Activated T-helper 2 cell treated with anti-CD3 and anti-CD28 coated beads, Interferon-gamma antibody, Interleukin-2, Interleukin-4, amounts not matched to agents 10 μg/mL and 5 μg/mL and 100 μg/mL, durations not matched to agents 14 hours and 24 hours and 36 hours (primary cell): ENCODE data around the gene PHACTR1. TPM values are rescaled to one million over a fixed set of nuclear protein-coding genes. Genes with fewer than 3 reads are reported as not detected.

Experiments
- DNase-seq: peaks from one replicate; pipeline ENCODE4 v3.0.0; 2021; ENCODE audit warnings: low spot score
- H3K27ac Mint-ChIP-seq: one replicate; pipeline ENCODE4 v1.8.0; 2021; ENCODE audit warnings: mixed read lengths
- H3K27me3 Mint-ChIP-seq: one replicate; pipeline ENCODE4 v1.8.0; 2021; ENCODE audit warnings: low read depth, mixed read lengths
- H3K36me3 Mint-ChIP-seq: one replicate; pipeline ENCODE4 v1.8.0; 2021; ENCODE audit warnings: low read depth, mixed read lengths
- H3K4me1 Mint-ChIP-seq: one replicate; pipeline ENCODE4 v1.8.0; 2021; ENCODE audit warnings: low read depth, mixed read lengths
- H3K4me3 Mint-ChIP-seq: one replicate; pipeline ENCODE4 v1.8.0; 2021; ENCODE audit warnings: low read depth, mild to moderate bottlenecking, moderate library complexity, mixed read lengths
- H3K9me3 Mint-ChIP-seq: one replicate; pipeline ENCODE4 v1.8.0; 2021; ENCODE audit warnings: mixed read lengths
- intact Hi-C: fragments of 100-400 bp; cut with micrococcal nuclease; formaldehyde crosslinking; loops from one replicate; pipeline ENCODE4 v1.15.1; 2023
- total RNA-seq: library from RNA; stranded (reverse); gene quantifications from 2 replicates; pipeline ENCODE4 v1.2.3, GENCODE V29; 2022

Gene PHACTR1
- total RNA-seq, 1 donor from 2014 or later = 0.11 TPM

DNA sequence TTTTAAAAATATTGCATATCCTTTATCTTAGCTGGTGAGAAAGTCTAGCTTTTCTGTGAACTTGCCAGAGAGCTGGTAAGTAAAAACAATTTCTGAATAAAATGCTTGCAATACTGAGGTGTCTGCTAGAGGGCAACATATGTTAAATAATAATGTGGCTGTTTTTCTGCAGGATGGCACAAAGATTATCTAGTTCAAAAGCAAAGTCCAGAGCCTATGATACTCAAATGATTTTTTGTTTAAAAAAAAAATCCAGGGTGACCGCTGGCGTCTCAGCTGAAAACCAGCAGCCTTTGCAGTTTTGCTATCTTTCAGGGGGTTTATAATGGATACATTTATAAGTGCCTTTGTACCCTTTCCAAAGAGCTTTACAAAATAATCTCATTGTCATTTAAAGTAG lies 194.9 kb downstream of the PHACTR1 start:
- H3K9me3 Mint-ChIP-seq = no peaks in the 10 kb centered on the region
- H3K27me3 Mint-ChIP-seq = peaks cover 15% of the 10 kb centered on the region
- no peak for DNase-seq
- no peak overlapping the region for H3K27ac Mint-ChIP-seq
- H3K36me3 Mint-ChIP-seq = no peaks in the 10 kb centered on the region
- intact Hi-C loops = loop anchor here (5.0 kb wide), 1 partner anchor 416 kb away; the partner anchor contains the start of gene TBC1D7
- H3K4me1 Mint-ChIP-seq = no peaks in the 10 kb centered on the region
- no peak overlapping the region for H3K4me3 Mint-ChIP-seq

DNA sequence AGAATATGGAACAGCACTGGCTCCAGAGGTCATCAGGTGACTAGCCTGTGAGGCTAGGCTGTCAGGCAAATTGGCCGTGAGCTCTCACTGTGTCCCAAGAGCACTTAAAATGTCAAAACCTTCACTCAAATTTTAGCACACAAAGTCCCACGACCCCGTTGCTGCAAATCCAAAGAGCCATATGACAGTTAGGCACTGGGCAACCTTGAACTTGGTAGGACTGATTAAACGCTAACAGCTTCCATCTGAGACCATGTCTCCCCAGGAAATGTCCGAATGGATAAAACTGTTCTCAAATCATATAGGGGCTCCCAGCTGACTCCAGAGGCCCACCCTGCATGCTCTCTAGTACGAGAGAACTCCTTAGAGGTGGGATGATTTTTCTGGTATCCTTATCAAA lies 196.6 kb downstream of the PHACTR1 start:
- H3K4me3 Mint-ChIP-seq = no peak overlapping the region
- no peaks in the 10 kb centered on the region for H3K9me3 Mint-ChIP-seq
- H3K27me3 Mint-ChIP-seq = peaks cover 15% of the 10 kb centered on the region
- no peaks in the 10 kb centered on the region for H3K36me3 Mint-ChIP-seq
- H3K4me1 Mint-ChIP-seq = no peaks in the 10 kb centered on the region
- DNase-seq = no peak
- intact Hi-C loops = loop anchor here (5.0 kb wide), 1 partner anchor 414 kb away; the partner anchor contains the start of gene TBC1D7
- no peak overlapping the region for H3K27ac Mint-ChIP-seq

DNA sequence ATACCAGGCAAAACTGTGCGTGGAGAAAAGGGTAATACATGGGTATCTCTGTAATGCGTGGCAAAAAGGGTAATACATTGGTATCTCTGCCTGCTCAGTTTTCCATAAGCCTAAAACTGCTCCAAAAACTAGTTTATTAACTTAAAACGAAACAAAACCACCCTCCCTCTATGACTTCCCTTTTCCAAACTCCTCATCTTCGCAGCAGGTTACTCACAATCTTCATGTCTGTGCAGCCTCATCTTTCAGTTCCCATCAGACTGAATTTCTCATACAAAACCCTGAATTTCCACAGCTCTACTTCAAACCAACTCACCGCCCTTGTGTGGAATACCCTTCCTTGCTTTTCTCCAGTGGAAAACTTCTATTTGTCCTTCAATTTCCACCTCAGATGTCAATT lies 199.4 kb downstream of the PHACTR1 start:
- Mint-ChIP-seq H3K27me3 (peaks cover 17% of the 10 kb centered on the region), H3K4me3 (no peak overlapping the region), H3K9me3 (no peaks in the 10 kb centered on the region), H3K4me1 (no peaks in the 10 kb centered on the region), H3K36me3 (no peaks in the 10 kb centered on the region), H3K27ac (no peak overlapping the region)
- intact Hi-C loops = no loop called here
- DNase-seq = no peak

DNA sequence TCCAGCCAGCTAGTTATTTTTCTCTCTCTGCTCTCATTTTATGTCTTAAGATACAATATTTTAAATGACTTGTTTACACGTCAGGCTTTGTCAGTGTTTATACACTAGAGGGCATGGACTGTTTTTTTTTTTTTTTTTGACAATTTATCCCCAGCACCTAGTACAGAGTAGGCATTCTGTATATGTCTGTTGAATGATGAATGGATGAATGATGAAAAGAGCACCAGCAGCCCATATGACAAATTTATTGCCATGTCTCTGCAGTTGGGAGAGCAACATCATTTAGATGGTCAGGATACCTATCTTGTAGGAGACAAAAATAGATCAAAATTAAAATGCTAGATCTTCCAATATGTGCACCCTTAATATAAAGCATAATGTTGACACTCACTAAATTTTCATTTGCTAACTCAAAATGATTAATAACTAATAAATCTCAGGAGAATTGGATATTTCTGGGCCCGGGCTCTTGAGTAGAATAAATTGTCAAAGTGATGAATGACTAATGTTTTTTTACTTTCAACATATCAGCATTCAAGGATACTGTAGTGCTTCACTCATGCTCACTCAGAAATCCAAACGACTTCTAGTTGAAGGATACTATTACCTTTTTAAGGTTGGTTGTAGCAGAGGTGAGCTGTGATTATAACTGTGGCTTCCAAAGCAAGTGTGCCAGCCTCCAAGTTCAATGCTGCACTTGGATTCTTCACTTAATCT lies 200.0 kb downstream of the PHACTR1 start:
- H3K9me3 Mint-ChIP-seq = no peaks in the 10 kb centered on the region
- H3K27ac Mint-ChIP-seq = no peak overlapping the region
- intact Hi-C loops = no loop called here
- no peaks in the 10 kb centered on the region for H3K36me3 Mint-ChIP-seq
- H3K4me1 Mint-ChIP-seq = no peaks in the 10 kb centered on the region
- H3K27me3 Mint-ChIP-seq = peaks cover 18% of the 10 kb centered on the region
- DNase-seq = no peak
- no peak overlapping the region for H3K4me3 Mint-ChIP-seq

DNA sequence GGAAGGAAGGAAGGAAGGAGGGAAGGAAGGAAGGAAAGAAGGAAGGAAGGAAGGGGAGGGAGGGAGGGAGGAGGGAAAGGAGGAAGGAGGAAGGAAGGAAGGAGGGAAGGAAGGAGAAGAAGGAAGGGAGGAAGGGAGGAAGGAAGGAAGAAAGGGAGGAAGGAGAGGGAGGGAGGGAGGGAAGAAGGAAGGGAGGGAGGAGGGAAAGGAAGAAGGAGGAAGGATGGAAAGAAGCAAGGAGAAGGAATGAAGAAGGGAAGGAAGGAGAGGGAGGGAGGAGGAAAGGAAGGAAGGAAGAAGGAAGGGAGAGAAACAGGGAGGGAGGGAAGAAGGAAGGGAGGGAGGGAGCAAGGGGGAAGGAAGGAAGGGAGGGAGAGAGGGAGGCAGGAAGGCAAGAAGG lies 204.9 kb downstream of the PHACTR1 start:
- no peaks in the 10 kb centered on the region for H3K4me1 Mint-ChIP-seq
- no peak overlapping the region for H3K4me3 Mint-ChIP-seq
- DNase-seq = no peak
- intact Hi-C loops = no loop called here
- no peaks in the 10 kb centered on the region for H3K36me3 Mint-ChIP-seq
- no peaks in the 10 kb centered on the region for H3K9me3 Mint-ChIP-seq
- peaks cover 15% of the 10 kb centered on the region for H3K27me3 Mint-ChIP-seq
- H3K27ac Mint-ChIP-seq = no peak overlapping the region

GRCh38 chr6:12923644-12924235 lies 207.2 kb downstream of the PHACTR1 start:
- no peaks in the 10 kb centered on the region for H3K36me3 Mint-ChIP-seq
- DNase-seq = no peak
- H3K27ac Mint-ChIP-seq = no peak overlapping the region
- intact Hi-C loops = no loop called here
- H3K4me3 Mint-ChIP-seq = no peak overlapping the region
- no peaks in the 10 kb centered on the region for H3K9me3 Mint-ChIP-seq
- H3K27me3 Mint-ChIP-seq = peaks cover 22% of the 10 kb centered on the region
- no peaks in the 10 kb centered on the region for H3K4me1 Mint-ChIP-seq

DNA sequence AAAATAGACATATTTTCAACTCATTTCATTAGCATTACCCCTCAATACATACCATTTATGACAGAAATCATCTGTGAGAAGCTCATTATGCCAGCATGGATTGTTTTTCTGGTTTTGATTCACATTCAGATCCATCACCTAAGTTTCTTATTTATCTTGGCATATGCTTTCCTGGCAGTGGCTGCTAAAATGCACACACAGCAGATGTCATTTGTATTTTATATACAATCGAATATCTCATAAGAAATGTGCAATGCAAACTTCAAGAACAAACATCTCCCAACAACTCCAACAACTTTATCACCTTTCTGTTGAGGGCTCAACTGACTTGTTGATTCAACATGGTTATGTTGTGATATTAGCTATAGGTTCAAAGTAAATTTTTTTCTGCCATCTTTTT lies 208.3 kb downstream of the PHACTR1 start:
- H3K4me3 Mint-ChIP-seq = no peak overlapping the region
- H3K27ac Mint-ChIP-seq = no peak overlapping the region
- intact Hi-C loops = no loop called here
- peaks cover 24% of the 10 kb centered on the region for H3K27me3 Mint-ChIP-seq
- H3K4me1 Mint-ChIP-seq = no peaks in the 10 kb centered on the region
- H3K9me3 Mint-ChIP-seq = no peaks in the 10 kb centered on the region
- no peaks in the 10 kb centered on the region for H3K36me3 Mint-ChIP-seq
- DNase-seq = no peak

- no peaks in the 10 kb centered on the region for H3K4me1 Mint-ChIP-seq
- intact Hi-C loops = no loop called here
- H3K27me3 Mint-ChIP-seq = peaks cover 18% of the 10 kb centered on the region
- no peak overlapping the region for H3K27ac Mint-ChIP-seq
- DNase-seq = no peak
- H3K9me3 Mint-ChIP-seq = no peaks in the 10 kb centered on the region
- no peaks in the 10 kb centered on the region for H3K36me3 Mint-ChIP-seq
- H3K4me3 Mint-ChIP-seq = no peak overlapping the region
These were observed 211.2 kb downstream of the PHACTR1 start for GRCh38 chr6:12927746-12928145.

DNA sequence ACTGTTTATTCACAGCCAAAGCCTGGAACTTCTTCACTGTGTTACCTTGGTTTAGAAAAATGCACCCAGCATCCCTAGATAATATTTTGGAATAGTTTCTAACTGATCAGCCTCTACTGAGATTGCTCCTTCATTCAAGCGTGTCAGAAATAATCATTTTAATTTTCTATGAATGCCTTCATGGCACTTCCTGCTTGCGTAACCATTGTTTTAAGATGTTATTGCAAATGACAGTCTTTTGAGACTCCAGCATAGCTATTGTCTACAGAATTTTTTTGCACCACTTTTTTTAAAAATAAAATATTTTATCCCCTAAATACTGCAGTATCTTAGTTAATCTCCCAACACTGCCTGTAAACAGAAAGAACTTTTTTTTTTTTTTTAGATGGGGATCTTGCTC lies 213.1 kb downstream of the PHACTR1 start:
- DNase-seq = no peak
- no peak overlapping the region for H3K27ac Mint-ChIP-seq
- intact Hi-C loops = no loop called here
- H3K27me3 Mint-ChIP-seq = peaks cover 17% of the 10 kb centered on the region
- H3K9me3 Mint-ChIP-seq = no peaks in the 10 kb centered on the region
- no peak overlapping the region for H3K4me3 Mint-ChIP-seq
- H3K4me1 Mint-ChIP-seq = no peaks in the 10 kb centered on the region
- no peaks in the 10 kb centered on the region for H3K36me3 Mint-ChIP-seq

GRCh38 chr6:12931639-12932038 lies 215.1 kb downstream of the PHACTR1 start:
- intact Hi-C loops = no loop called here
- Mint-ChIP-seq H3K4me1 (no peaks in the 10 kb centered on the region), H3K27ac (no peak overlapping the region), H3K36me3 (no peaks in the 10 kb centered on the region), H3K9me3 (no peaks in the 10 kb centered on the region), H3K4me3 (no peak overlapping the region), H3K27me3 (peaks cover 7% of the 10 kb centered on the region)
- DNase-seq = no peak

- intact Hi-C loops = no loop called here
- no peaks in the 10 kb centered on the region for H3K9me3 Mint-ChIP-seq
- no peaks in the 10 kb centered on the region for H3K4me1 Mint-ChIP-seq
- no peak for DNase-seq
- H3K27ac Mint-ChIP-seq = no peak overlapping the region
- H3K36me3 Mint-ChIP-seq = no peaks in the 10 kb centered on the region
- no peak overlapping the region for H3K4me3 Mint-ChIP-seq
- no peaks in the 10 kb centered on the region for H3K27me3 Mint-ChIP-seq
These were observed 219.1 kb downstream of the PHACTR1 start for GRCh38 chr6:12935637-12936036.

DNA sequence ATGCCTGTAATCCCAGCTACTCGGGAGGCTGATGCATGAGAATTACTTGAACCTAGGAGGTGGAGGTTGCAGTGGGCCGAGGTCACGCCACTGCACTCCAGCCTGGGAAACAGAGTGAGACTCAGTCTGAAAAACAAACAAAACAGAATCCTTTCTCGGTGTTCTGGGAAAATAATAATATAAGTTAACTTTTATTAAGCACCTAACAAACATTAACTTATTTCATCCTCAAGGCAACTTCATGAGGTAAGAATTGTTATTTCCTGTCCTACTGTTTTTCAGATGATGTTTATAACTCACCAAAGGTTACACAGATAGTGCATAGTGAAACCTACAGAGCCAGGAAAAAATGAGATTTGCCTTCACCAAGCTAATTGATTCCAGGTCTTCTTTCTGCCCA lies 221.4 kb downstream of the PHACTR1 start:
- H3K4me3 Mint-ChIP-seq = no peak overlapping the region
- H3K4me1 Mint-ChIP-seq = peaks cover 9% of the 10 kb centered on the region
- no peaks in the 10 kb centered on the region for H3K36me3 Mint-ChIP-seq
- no peaks in the 10 kb centered on the region for H3K9me3 Mint-ChIP-seq
- H3K27me3 Mint-ChIP-seq = no peaks in the 10 kb centered on the region
- no peak for DNase-seq
- intact Hi-C loops = no loop called here
- no peak overlapping the region for H3K27ac Mint-ChIP-seq

GRCh38 chr6:12939314-12939713 lies 222.7 kb downstream of the PHACTR1 start:
- Mint-ChIP-seq H3K36me3 (no peaks in the 10 kb centered on the region), H3K9me3 (no peaks in the 10 kb centered on the region), H3K27me3 (no peaks in the 10 kb centered on the region), H3K27ac (no peak overlapping the region), H3K4me3 (no peak overlapping the region), H3K4me1 (peaks cover 9% of the 10 kb centered on the region)
- intact Hi-C loops = no loop called here
- DNase-seq = no peak
